H9 (cell line): Measurements from ENCODE around the gene LOXL1. TPM values are rescaled to one million over a fixed set of nuclear protein-coding genes. Genes with fewer than 3 reads are reported as not detected.

ENCODE experiments used
- DNase-seq: peaks from one replicate; pipeline ENCODE4 v3.0.0-alpha.2; 2017
- H2AFZ ChIP-seq: one replicate; pipeline ENCODE4 v1.6.1; 2013; ENCODE audit warnings: mild to moderate bottlenecking, low read length, control low read depth, moderate library complexity
- H2AK5ac ChIP-seq: 2 replicates; pipeline ENCODE4 v1.6.1; 2013; ENCODE audit warnings: low read length, control low read depth, mixed read lengths; ENCODE audit not compliant: insufficient read length
- H2BK120ac ChIP-seq: one replicate; pipeline ENCODE4 v1.6.1; 2013; ENCODE audit warnings: low read depth, mild to moderate bottlenecking, low read length, control low read depth, inconsistent platforms; ENCODE audit not compliant: poor library complexity, severe bottlenecking
- H2BK12ac ChIP-seq: 2 replicates; pipeline ENCODE4 v1.6.1; 2013; ENCODE audit warnings: low read length, control low read depth, mixed read lengths, low read depth; ENCODE audit not compliant: insufficient read length
- H2BK15ac ChIP-seq: 2 replicates; pipeline ENCODE4 v1.6.1; 2013; ENCODE audit warnings: low read depth, low read length, control low read depth
- H2BK20ac ChIP-seq: one replicate; pipeline ENCODE4 v1.6.1; 2013; ENCODE audit warnings: low read depth, mild to moderate bottlenecking, low read length, control low read depth, inconsistent platforms; ENCODE audit not compliant: poor library complexity, severe bottlenecking
- H2BK5ac ChIP-seq: 2 replicates; pipeline ENCODE4 v1.6.1; 2013; ENCODE audit warnings: low read length, control low read depth, mixed read lengths; ENCODE audit not compliant: insufficient read length
- H3K14ac ChIP-seq: 2 replicates; pipeline ENCODE4 v1.6.1; 2013; ENCODE audit warnings: low read length, control low read depth; ENCODE audit not compliant: insufficient read depth
- H3K18ac ChIP-seq: 2 replicates; pipeline ENCODE4 v1.6.1; 2013; ENCODE audit warnings: low read depth, mild to moderate bottlenecking, mixed read lengths, low read length, control low read depth; ENCODE audit not compliant: insufficient read length
- H3K23ac ChIP-seq: 2 replicates; pipeline ENCODE4 v1.6.1; 2013; ENCODE audit warnings: low read length, control low read depth, mixed read lengths, low read depth; ENCODE audit not compliant: insufficient read length
- H3K23me2 ChIP-seq: 2 replicates; pipeline ENCODE4 v1.6.1; 2013; ENCODE audit warnings: low read depth, mild to moderate bottlenecking, mixed read lengths, low read length, control low read depth; ENCODE audit not compliant: insufficient read length, poor library complexity, severe bottlenecking
- H3K27ac ChIP-seq: 2 replicates; pipeline ENCODE4 v1.5.1; 2013; ENCODE audit warnings: low read length, control low read depth, mixed read lengths, low read depth; ENCODE audit not compliant: insufficient read length
- H3K27me3 ChIP-seq: 2 replicates; pipeline ENCODE4 v1.6.1; 2013; ENCODE audit warnings: low read length, control low read depth, inconsistent platforms; ENCODE audit not compliant: insufficient read depth
- H3K4ac ChIP-seq: 2 replicates; pipeline ENCODE4 v1.6.1; 2013; ENCODE audit warnings: low read depth, mild to moderate bottlenecking, control low read depth, inconsistent platforms, low read length, moderate library complexity
- H3K4me1 ChIP-seq: 2 replicates; pipeline ENCODE4 v1.6.1; 2013; ENCODE audit warnings: low read length, control low read depth, inconsistent platforms; ENCODE audit not compliant: insufficient read depth
- H3K4me2 ChIP-seq: 2 replicates; pipeline ENCODE4 v1.6.1; 2013; ENCODE audit warnings: low read length, control low read depth, mixed read lengths; ENCODE audit not compliant: insufficient read length, insufficient read depth
- H3K56ac ChIP-seq: 2 replicates; pipeline ENCODE4 v1.6.1; 2013; ENCODE audit warnings: low read depth, mild to moderate bottlenecking, mixed read lengths, low read length, control low read depth; ENCODE audit not compliant: insufficient read length
- H3K79me1 ChIP-seq: 2 replicates; pipeline ENCODE4 v1.6.1; 2013; ENCODE audit warnings: low read depth, mild to moderate bottlenecking, moderate library complexity, low read length, control low read depth, inconsistent platforms; ENCODE audit not compliant: insufficient read depth, poor library complexity, severe bottlenecking
- H3K79me2 ChIP-seq: 2 replicates; pipeline ENCODE4 v1.6.1; 2013; ENCODE audit warnings: low read length, control low read depth, inconsistent platforms; ENCODE audit not compliant: insufficient read depth
- H3K9ac ChIP-seq: 2 replicates; pipeline ENCODE4 v1.6.1; 2013; ENCODE audit warnings: low read length, control low read depth, mixed read lengths; ENCODE audit not compliant: insufficient read length; ENCODE audit errors: extremely low read depth
- H3K9me3 ChIP-seq: one replicate; pipeline ENCODE4 v1.6.1; 2013; ENCODE audit warnings: low read depth, low read length, inconsistent platforms; ENCODE audit not compliant: control insufficient read depth
- H3T11ph ChIP-seq: one replicate; pipeline ENCODE4 v1.6.1; 2013; ENCODE audit warnings: mild to moderate bottlenecking, low read length, control low read depth, inconsistent platforms
- H4K20me1 ChIP-seq: one replicate; pipeline ENCODE4 v1.6.1; 2013; ENCODE audit not compliant: control insufficient read depth, insufficient read length, insufficient read depth
- H4K5ac ChIP-seq: 2 replicates; pipeline ENCODE4 v1.6.1; 2013; ENCODE audit warnings: low read depth, mild to moderate bottlenecking, mixed read lengths, low read length, control low read depth; ENCODE audit not compliant: insufficient read length
- H4K8ac ChIP-seq: replicated peaks from 2 replicates; pipeline ENCODE4 v1.6.1; 2013; ENCODE audit warnings: low read length, control low read depth, mixed read lengths, low read depth; ENCODE audit not compliant: insufficient read length
- H4K91ac ChIP-seq: 2 replicates; pipeline ENCODE4 v1.6.1; 2013; ENCODE audit warnings: low read depth, mild to moderate bottlenecking, moderate library complexity, mixed read lengths, low read length, control low read depth; ENCODE audit not compliant: insufficient read length
- H3K27ac Mint-ChIP-seq, 3 experiments: 2 replicates in 2 of 3; 3 replicates in 1 of 3; pipeline ENCODE4 v1.8.0; 2020 to 2021; ENCODE audit warnings: mixed read lengths in 3 of 3, mild to moderate bottlenecking in 1 of 3, moderate library complexity in 1 of 3
- H3K27me3 Mint-ChIP-seq: 2 replicates; pipeline ENCODE4 v1.8.0; 2021; ENCODE audit warnings: low read depth, mild to moderate bottlenecking, moderate library complexity, mixed read lengths
- H3K36me3 Mint-ChIP-seq, 3 experiments: 2 replicates in 2 of 3; 3 replicates in 1 of 3; pipeline ENCODE4 v1.8.0; 2020 to 2021; ENCODE audit warnings: low read depth in 3 of 3, mixed read lengths in 3 of 3; ENCODE audit not compliant: insufficient read depth in 1 of 3
- H3K4me1 Mint-ChIP-seq, 2 experiments: 2 replicates each; pipeline ENCODE4 v1.8.0; 2020; ENCODE audit warnings: mixed read lengths in 2 of 2
- H3K4me3 Mint-ChIP-seq, 2 experiments: 2 replicates in 1 of 2; 3 replicates in 1 of 2; pipeline ENCODE4 v1.8.0; 2020 to 2021; ENCODE audit warnings: mild to moderate bottlenecking in 2 of 2, mixed read lengths in 2 of 2, moderate library complexity in 1 of 2
- H3K9me3 Mint-ChIP-seq, 2 experiments: 2 replicates in 1 of 2; 3 replicates in 1 of 2; pipeline ENCODE4 v1.8.0; 2020; ENCODE audit warnings: mild to moderate bottlenecking in 2 of 2, mixed read lengths in 2 of 2, moderate library complexity in 1 of 2
- CTCF ChIP-seq: fragments of 200-600 bp; sonication (generic); conservative IDR thresholded peaks from 3 replicates; pipeline ENCODE4 v1.8.0; 2021; ENCODE audit warnings: antibody characterized with exemption, mild to moderate bottlenecking
- WGBS: extraction: QIAGEN DNeasy Blood & Tissue Kit; methylation state at CpG from one replicate; pipeline ENCODE4 v1.1.7; 2013; ENCODE audit warnings: missing lambda C conversion rate, low lambda C conversion rate, mixed read lengths; ENCODE audit not compliant: insufficient read length; ENCODE audit errors: extremely low coverage; 5-methylcytosine and 5-hydroxymethylcytosine counted together
- total RNA-seq: library from RNA; stranded (reverse); gene quantifications from 2 replicates; pipeline ENCODE4 v1.2.1, GENCODE V29; 2021

Gene LOXL1
- total RNA-seq, 1 experiment from 2014 or later = 9.1 TPM

DNA sequence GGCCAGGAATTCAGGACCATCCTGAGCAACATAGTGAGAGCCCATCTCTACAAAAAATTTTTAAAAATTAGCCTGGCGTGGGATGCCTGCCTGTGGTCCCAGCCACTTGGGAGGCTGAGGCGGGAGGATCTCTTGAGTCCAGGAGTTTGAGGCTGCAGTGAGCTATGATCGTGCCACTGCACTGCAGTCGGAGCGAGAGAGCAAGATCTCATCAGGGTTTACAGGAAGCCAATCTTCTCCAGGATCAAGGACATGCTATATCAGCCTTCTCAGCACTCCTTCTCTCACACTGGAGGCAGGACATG, 66.3 kb downstream of the LOXL1 start:
- no peak overlapping the region for H3K18ac ChIP-seq
- no peak overlapping the region for H3K56ac ChIP-seq
- H3K23ac ChIP-seq = no peak overlapping the region
- Mint-ChIP-seq H3K36me3 (no peaks in the 10 kb centered on the region), H3K9me3 (no peaks in the 10 kb centered on the region; a peak in 1 of 5 replicates), H3K27me3 (peaks cover 16% of the 10 kb centered on the region), H3K4me3 (peak overlapping the region in 1 of 2 experiments; percentile 60; a peak in 3 of 5 replicates), H3K4me1 (peaks cover 21 to 28% of the 10 kb centered on the region in 2 experiments), H3K27ac (no peak overlapping the region)
- H2BK5ac ChIP-seq = no peak overlapping the region
- no peak overlapping the region for H2BK20ac ChIP-seq
- no peak overlapping the region for H4K91ac ChIP-seq
- H2BK15ac ChIP-seq = no peak overlapping the region
- no peak overlapping the region for H2BK12ac ChIP-seq
- no peak overlapping the region; the same call in 1 of the 2 replicates for H3K14ac ChIP-seq
- H3K79me2 ChIP-seq = no peaks in the 10 kb centered on the region; the same call in 1 of the 2 replicates
- H3K79me1 ChIP-seq = peaks cover under 1% of the 10 kb centered on the region
- H4K8ac ChIP-seq = no peak overlapping the region
- no peak overlapping the region for H3K27ac ChIP-seq
- no peak overlapping the region for H2AFZ ChIP-seq
- no peaks in the 10 kb centered on the region for H4K20me1 ChIP-seq
- no peak for TF ChIP-seq CTCF
- no peak overlapping the region for H3K4ac ChIP-seq
- H3K9me3 ChIP-seq = no peaks in the 10 kb centered on the region
- no peak overlapping the region for H2BK120ac ChIP-seq
- no peak overlapping the region for H3T11ph ChIP-seq
- no peak overlapping the region for H2AK5ac ChIP-seq
- peaks cover 11% of the 10 kb centered on the region for H3K23me2 ChIP-seq
- no peaks in the 10 kb centered on the region for H3K4me1 ChIP-seq
- H3K9ac ChIP-seq = no peak overlapping the region
- DNase-seq = no peak
- H3K4me2 ChIP-seq = peak overlapping the region; percentile 60
- H3K27me3 ChIP-seq = no peaks in the 10 kb centered on the region
- WGBS = no CpG with 5 or more reads among the region's 5 CpGs
- no peak overlapping the region for H4K5ac ChIP-seq
